C4-2B (cell line): ENCODE results near the gene IGFBP7.

Experiments used
- ZFX ChIP-seq: fragments of 450-650 bp; IDR thresholded peaks from 2 replicates; pipeline ENCODE4 v1.6.1; 2017
- TF ChIP-seq, protein P1 (sequence below): fragments of 450-650 bp; conservative IDR thresholded peaks from 2 replicates; pipeline ENCODE4 v1.5.1; 2017; ENCODE audit warnings: mild to moderate bottlenecking

DNA sequence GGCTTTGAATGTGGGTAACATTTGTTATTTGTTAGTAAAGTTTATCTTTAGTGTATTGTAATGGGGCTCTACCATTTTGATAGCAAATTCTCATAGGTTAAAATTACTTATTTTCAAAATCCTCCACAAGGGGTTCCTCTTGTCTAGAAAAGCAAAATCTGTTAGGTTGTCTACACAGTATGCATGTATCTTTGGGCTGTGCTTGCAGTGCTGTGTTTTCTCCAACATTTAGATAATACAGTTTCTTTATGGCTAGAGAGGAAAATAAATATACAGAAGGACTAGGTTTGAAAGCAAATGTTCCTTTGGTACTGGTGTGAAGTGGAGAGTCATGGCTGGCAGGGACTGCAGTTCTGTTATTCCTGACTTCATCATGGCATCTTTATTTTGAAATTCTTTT lies 91.2 kb downstream of the IGFBP7 start:
- TF ChIP-seq, protein P1, sequence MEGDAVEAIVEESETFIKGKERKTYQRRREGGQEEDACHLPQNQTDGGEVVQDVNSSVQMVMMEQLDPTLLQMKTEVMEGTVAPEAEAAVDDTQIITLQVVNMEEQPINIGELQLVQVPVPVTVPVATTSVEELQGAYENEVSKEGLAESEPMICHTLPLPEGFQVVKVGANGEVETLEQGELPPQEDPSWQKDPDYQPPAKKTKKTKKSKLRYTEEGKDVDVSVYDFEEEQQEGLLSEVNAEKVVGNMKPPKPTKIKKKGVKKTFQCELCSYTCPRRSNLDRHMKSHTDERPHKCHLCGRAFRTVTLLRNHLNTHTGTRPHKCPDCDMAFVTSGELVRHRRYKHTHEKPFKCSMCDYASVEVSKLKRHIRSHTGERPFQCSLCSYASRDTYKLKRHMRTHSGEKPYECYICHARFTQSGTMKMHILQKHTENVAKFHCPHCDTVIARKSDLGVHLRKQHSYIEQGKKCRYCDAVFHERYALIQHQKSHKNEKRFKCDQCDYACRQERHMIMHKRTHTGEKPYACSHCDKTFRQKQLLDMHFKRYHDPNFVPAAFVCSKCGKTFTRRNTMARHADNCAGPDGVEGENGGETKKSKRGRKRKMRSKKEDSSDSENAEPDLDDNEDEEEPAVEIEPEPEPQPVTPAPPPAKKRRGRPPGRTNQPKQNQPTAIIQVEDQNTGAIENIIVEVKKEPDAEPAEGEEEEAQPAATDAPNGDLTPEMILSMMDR = no peak
- TF ChIP-seq ZFX = no peak
